Fibroblast of skin of back (primary cell): Measurements from ENCODE around the gene ATP8B4.
A peak's percentile ranks its signal among the peaks of the same experiment; 100 is the strongest.
"Not testable (repeated sequence)": the region's sequence is repeated elsewhere in the genome, so short reads cannot be mapped to it uniquely, and the experiment has no call there.

ENCODE experiments used
- DNase-seq: peaks from one replicate; pipeline ENCODE4 v3.0.0-alpha.2; 2013

The ATP8B4 gene

GRCh38 chr15:50107591-50108408, 11.2 kb downstream of the ATP8B4 start:
- no peak for DNase-seq

- no peak for DNase-seq
Measured at GRCh38 chr15:50107157-50107556, 11.9 kb downstream of the ATP8B4 start.

DNA sequence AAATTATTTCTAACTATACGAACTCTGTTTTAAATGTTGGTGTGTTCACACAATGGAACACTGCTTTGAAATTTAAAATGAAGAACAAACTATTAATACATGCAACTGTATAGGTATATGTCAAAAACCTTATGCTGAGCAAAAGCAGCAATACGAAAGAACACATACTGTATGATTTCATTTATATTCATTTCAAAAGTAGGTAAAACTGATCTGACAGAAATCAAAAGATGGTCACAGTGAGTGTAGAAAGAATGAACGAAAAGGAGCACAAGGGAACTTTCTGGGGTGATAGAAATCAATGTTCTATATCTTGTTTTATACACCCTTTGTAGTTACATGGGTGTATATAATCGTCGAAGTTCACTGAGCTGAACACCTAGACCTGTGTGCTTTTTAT, 12.6 kb downstream of the ATP8B4 start:
- no peak for DNase-seq

GRCh38 chr15:50100486-50100885, 18.5 kb downstream of the ATP8B4 start:
- no peak for DNase-seq

DNA sequence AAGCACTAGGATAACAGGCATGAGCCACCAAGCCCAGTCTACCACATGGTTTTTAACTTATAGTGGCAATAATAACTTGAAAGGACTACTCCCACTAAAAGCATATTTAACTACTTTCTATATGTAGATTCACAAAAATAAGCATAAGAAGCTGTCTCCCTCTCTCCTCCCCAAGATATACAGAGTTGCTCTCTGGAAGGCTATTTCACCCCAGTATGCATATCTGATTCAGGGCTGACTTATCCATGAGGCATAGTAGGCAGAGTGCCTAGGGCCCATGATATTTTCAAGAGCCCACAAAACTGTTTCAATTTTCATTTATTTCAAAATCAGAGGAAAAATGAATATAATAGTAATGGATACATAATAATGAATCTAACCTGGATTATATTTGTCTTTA, 20.5 kb downstream of the ATP8B4 start:
- no peak for DNase-seq

DNA sequence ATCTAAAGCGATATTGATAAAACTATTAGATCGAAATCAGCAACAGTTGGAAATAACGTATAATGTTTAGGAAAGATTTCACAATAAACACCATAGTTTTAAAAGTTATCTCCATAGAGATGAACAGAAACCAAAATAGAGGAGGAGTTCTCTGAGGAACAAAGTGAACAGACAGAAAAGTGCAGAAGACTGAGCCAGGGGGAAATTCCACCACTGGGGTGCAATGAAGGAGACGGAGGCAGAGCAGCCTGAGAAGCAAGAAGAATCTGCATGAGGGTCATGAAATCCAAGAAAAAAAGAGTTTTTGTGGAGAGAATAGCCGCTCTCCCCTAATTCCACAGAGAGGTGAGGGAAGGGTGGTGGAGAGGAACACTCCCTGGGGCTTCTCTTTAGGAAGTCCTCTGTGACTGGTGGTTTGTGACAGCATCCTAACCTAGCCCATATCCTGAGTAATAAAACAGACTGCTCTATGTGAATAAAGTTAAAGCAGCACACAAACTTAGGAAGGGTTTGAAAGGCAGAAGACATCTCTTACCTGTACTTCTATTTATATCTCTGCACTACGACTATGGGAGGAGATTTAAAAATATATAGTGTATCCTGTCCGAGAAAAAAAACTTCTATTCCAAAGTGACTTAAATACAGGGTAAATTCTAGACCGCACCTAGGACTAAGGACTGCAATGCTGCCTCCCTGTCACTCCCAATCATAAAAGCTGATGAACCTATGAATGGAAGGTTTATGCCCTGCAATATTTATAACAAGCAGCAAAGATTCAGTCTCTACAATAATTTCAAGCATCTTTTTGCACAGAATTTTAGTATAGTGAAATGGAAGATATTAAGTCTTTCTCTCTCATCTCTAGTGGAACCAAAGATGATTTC, 22.9 kb downstream of the ATP8B4 start:
- no peak for DNase-seq

- DNase-seq = not testable (repeated sequence)
Measured at GRCh38 chr15:50089386-50089785, 29.6 kb downstream of the ATP8B4 start.

DNA sequence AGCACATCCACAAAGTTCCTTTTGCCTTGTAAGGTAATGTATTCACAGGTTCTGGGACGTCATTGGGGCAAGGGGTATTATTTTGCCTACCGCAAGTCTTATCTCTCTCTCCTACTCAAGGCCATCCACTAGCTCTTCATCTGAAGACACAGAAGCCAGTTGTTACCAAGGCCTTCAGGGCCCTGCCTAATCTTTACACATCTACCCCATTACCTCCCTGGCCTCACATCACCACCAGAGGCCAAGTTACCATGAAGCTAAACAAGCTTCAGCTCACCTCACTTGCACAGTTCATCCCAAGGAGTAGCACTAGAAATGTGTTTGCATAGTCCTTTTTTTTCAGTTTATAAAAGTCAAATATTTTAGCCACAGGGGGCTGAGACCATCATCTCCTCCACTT, 34.1 kb downstream of the ATP8B4 start:
- DNase-seq = no peak

GRCh38 chr15:50083424-50084025, 35.5 kb downstream of the ATP8B4 start:
- no peak for DNase-seq

GRCh38 chr15:50082066-50082465, 37.0 kb downstream of the ATP8B4 start:
- DNase-seq = no peak

DNA sequence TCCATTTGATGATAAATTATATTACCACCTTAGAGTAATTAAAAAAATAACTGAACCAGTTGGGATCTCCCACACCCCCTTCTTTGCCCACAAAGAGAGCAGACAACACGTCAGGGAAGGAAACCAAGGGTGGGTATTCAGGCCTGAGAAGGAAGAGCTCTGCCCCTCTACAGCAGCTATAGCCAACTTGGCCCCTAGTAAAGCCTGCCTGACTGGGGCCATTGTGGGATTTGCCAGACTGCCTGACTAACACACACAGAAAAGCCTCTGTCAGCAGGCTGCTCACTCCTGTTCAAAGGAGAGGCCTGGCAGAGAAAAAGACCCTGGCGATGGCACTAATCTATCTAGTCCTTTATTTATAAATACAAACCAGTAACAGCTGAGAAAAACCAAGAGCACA, 41.4 kb downstream of the ATP8B4 start:
- no peak for DNase-seq

GRCh38 chr15:50077176-50077575, 41.9 kb downstream of the ATP8B4 start:
- DNase-seq = no peak

DNA sequence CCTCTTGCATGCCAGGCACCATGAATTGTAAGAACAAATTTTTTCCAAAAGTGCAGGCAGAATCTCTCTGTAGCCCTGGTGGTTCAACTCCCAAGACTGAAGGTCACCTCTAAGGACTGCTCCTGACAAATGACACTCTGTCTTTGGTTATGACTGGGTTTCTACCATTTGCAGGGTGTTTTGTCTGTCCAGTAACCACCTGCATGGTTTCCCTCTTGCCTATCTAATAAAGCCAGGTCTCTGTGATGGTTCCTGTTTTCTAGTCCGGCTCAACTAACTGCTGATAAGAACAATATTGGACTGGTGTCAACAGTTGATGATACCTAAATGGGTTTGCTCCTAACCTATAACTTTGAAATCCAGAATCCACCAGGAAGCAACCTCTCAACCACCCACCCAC, 43.7 kb downstream of the ATP8B4 start:
- no peak for DNase-seq

- DNase-seq = no peak
Measured at GRCh38 chr15:50071551-50072258, 47.3 kb downstream of the ATP8B4 start.

DNA sequence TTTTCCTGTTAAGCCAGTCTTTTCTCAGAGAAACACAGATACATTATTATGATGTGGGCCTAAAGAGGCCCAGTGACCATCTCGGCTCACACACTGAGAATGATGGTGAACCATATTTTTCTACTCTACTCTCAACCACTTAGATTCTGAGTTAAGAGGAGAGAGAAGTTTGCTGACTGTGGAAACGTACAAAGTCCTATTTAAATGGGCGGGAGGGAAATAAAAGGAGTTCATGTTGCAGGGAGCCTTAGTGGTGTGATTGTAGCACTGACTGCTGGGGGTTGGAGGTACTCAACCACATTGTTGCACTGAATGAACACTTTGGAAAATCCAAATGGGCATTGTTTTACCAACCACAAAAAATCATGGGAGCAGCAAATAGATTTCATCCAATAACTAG, 51.0 kb downstream of the ATP8B4 start:
- DNase-seq = no peak

DNA sequence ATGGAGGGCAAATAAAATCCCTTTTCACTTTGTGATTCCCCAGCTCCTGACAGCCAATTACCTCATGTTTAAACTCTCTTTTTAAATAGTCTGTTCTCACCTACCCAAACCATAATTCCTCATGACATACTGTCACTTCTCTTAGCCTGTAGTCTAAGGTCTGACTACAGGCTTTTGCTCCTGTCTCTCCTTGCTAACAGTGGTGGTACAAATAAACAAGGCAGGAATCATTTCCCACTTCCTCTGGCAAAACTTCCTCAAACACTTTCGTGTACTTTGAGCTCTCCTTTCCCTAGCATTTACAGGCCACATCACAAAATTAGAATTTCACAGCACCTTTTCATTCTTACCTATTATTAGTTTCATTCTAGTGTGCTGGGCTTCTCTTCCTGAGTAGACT, 51.8 kb downstream of the ATP8B4 start:
- no peak for DNase-seq

DNA sequence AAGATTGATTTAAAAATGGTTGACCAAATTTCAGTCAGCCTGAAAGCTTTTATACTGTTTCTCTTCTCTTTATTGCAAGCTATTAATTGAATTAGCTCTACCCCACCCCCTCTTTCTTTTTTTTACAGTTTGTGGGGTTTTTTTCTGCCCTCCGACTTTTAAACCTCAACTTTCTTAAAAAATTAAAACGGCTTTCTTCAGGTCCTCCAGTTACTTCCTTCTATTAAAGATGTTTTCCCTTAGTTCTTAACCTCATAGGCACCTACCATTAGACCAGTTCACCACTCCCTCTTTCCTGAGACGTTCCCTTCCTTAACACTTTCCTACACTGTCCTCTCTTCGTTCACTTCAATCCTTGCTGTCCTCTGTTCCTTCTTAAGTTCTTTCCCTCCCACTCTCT, 52.4 kb downstream of the ATP8B4 start:
- no peak for DNase-seq

GRCh38 chr15:50066202-50066601, 52.8 kb downstream of the ATP8B4 start:
- peak; percentile 6 for DNase-seq

DNA sequence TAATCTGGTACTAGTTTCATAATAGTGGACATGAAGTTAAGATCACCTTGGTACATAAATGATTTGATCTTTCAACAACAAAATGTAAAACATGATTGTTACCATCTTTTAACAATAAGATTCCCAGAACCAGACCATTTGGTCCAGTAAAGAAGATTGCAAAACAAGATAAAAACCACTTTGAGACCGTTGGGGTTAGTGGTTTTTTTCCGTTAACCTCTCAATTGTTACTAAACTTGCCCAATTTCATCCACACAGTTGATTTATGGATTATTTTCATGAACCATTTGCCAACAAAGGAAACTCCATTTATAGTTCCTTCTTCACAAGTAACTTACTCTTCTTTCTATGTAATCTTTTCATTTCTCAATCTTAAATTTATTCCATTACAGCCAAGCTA, 53.8 kb downstream of the ATP8B4 start:
- no peak for DNase-seq

- DNase-seq = no peak
Measured at GRCh38 chr15:50064673-50065072, 54.4 kb downstream of the ATP8B4 start.

DNA sequence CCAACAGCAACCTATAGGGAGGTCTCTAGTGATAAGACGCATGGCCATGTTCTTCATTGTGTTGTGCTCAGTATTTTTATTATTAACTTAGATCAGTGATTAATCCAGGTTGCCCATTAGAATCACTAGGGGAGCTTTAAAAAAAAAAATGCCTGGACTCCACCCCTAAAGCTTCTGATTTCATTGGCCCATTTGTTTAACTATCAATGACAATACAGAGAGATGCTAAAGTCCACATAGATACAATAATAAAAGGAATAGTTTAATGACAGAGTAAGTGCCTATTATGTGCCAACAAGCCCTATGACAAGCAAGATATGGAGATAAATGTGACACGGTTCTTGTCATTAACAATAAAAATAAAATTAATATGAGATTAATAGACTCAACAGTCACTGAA, 55.8 kb downstream of the ATP8B4 start:
- no peak for DNase-seq

- DNase-seq = no peak
Measured at GRCh38 chr15:50061503-50061902, 57.5 kb downstream of the ATP8B4 start.

- no peak for DNase-seq
Measured at GRCh38 chr15:50059883-50060282, 59.1 kb downstream of the ATP8B4 start.
